ENCODE measurements around the gene PPTC7.

DNA sequence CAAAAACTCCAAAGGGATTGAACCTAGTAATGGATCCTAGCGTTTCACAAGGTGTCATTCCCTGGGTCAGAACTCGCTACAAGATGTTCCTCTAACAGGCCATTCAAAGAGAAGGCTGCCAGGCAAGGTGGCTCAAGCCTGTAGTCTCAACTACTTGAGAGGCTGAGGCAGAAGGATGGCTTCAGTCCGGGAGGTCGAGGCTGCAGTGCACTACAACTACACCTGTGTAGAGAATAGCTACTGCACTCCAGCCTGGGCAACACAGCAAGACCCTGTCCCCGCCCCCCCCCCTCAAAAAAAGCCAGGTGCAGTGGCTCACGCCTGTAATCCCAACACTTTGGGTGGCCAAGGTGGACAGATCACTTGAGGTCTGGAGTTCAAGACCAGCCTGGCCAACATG, 14.4 kb downstream of the PPTC7 start:
- TF ChIP-seq, protein P1, sequence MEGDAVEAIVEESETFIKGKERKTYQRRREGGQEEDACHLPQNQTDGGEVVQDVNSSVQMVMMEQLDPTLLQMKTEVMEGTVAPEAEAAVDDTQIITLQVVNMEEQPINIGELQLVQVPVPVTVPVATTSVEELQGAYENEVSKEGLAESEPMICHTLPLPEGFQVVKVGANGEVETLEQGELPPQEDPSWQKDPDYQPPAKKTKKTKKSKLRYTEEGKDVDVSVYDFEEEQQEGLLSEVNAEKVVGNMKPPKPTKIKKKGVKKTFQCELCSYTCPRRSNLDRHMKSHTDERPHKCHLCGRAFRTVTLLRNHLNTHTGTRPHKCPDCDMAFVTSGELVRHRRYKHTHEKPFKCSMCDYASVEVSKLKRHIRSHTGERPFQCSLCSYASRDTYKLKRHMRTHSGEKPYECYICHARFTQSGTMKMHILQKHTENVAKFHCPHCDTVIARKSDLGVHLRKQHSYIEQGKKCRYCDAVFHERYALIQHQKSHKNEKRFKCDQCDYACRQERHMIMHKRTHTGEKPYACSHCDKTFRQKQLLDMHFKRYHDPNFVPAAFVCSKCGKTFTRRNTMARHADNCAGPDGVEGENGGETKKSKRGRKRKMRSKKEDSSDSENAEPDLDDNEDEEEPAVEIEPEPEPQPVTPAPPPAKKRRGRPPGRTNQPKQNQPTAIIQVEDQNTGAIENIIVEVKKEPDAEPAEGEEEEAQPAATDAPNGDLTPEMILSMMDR (IDR thresholded peaks at IDR 0.05), result no peak
- TF ChIP-seq ZFX (IDR thresholded peaks at IDR 0.05; ENCODE audit: borderline replicate concordance), result no peak
